ENCODE measurements around the gene ZNF277.

The ZNF277 gene

GRCh38 chr7:112347088-112347487 is 140.6 kb downstream of the ZNF277 start:
- no peak overlapping the region for H3K4me3 ChIP-seq (ENCODE audit: low read depth, low read length)
- TF ChIP-seq MYC (IDR thresholded peaks at IDR 0.05; ENCODE audit: low read depth, low read length) (no peak), CTCF (IDR thresholded peaks at IDR 0.05; ENCODE audit: low read depth, low read length) (no peak), POLR2A (IDR thresholded peaks at IDR 0.05; ENCODE audit: extremely low read depth, insufficient read length) (no peak)
- TF ChIP-seq, protein P1, sequence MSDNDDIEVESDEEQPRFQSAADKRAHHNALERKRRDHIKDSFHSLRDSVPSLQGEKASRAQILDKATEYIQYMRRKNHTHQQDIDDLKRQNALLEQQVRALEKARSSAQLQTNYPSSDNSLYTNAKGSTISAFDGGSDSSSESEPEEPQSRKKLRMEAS (IDR thresholded peaks at IDR 0.05; ENCODE audit: low read depth, low read length) = no peak

GRCh38 chr7:112350585-112350984 is 144.1 kb downstream of the ZNF277 start:
- no peak for DNase-seq (ENCODE audit: low read depth)
- H3K4me3 ChIP-seq (ENCODE audit: low read depth, low read length) = no peak overlapping the region
- TF ChIP-seq MYC (IDR thresholded peaks at IDR 0.05; ENCODE audit: low read depth, low read length) (no peak), CTCF (IDR thresholded peaks at IDR 0.05; ENCODE audit: low read depth, low read length) (no peak), POLR2A (IDR thresholded peaks at IDR 0.05; ENCODE audit: extremely low read depth, insufficient read length) (no peak)
- TF ChIP-seq, protein P1 (IDR thresholded peaks at IDR 0.05; ENCODE audit: low read depth, low read length) = no peak

More at GRCh38 chr7:112347088-112347487, 140.6 kb downstream of the ZNF277 start:
- no peak for DNase-seq (ENCODE audit: low read depth)

GRCh38 chr7:112356596-112356995 is 150.1 kb downstream of the ZNF277 start:
- no peak for DNase-seq (ENCODE audit: low read depth)
- H3K4me3 ChIP-seq (ENCODE audit: low read depth, low read length) = no peak overlapping the region
- TF ChIP-seq MYC (IDR thresholded peaks at IDR 0.05; ENCODE audit: low read depth, low read length) (no peak), CTCF (IDR thresholded peaks at IDR 0.05; ENCODE audit: low read depth, low read length) (no peak), POLR2A (IDR thresholded peaks at IDR 0.05; ENCODE audit: extremely low read depth, insufficient read length) (no peak)
- TF ChIP-seq, protein P1 (IDR thresholded peaks at IDR 0.05; ENCODE audit: low read depth, low read length) = no peak

DNA sequence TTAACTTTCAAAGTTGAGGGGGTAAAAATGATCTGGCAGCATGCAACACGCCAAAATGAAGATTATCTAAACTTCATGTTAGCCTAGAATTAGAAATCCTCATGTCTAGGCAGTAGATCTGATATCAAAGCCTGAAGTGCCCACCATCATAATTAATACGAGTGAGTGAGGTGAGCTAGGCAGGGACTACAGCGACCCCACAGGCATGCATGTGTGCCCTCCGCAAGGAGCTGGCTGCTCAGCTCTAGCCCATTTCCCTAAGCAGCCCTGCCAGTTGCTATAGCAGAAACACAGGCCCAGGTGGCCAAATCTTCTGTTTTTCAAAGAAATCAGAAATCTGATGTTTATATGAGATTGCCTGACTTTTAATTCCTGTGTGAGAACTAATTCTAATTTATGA is 150.6 kb downstream of the ZNF277 start:
- DNase-seq (ENCODE audit: low read depth) = no peak
- no peak overlapping the region for H3K4me3 ChIP-seq (ENCODE audit: low read depth, low read length)
- TF ChIP-seq CTCF (IDR thresholded peaks at IDR 0.05; ENCODE audit: low read depth, low read length) (no peak), POLR2A (IDR thresholded peaks at IDR 0.05; ENCODE audit: extremely low read depth, insufficient read length) (no peak), MYC (IDR thresholded peaks at IDR 0.05; ENCODE audit: low read depth, low read length) (no peak)
- TF ChIP-seq, protein P1 (IDR thresholded peaks at IDR 0.05; ENCODE audit: low read depth, low read length) = no peak

DNA sequence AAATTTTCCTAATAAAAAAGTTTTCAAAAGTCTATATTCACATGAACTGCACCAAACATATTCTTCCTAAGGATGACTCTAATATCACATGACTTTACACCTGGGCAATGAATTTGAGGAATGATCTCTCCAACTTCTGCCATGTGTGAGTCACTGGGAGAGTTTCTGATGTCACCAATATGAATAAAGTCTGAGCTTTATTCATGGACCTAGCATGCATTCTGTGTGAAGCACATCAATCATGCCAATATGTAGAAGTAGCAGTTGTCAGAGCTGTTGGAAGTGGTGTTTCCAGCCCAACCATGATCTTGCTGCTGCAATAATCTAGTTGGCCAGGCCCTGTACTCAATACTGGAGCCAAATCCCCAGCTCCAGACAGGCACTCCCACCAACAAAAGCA is 152.0 kb downstream of the ZNF277 start:
- DNase-seq (ENCODE audit: low read depth) = no peak
- H3K4me3 ChIP-seq (ENCODE audit: low read depth, low read length) = no peak overlapping the region
- no peak for TF ChIP-seq CTCF (IDR thresholded peaks at IDR 0.05; ENCODE audit: low read depth, low read length)
- no peak for TF ChIP-seq MYC (IDR thresholded peaks at IDR 0.05; ENCODE audit: low read depth, low read length)
- TF ChIP-seq POLR2A (IDR thresholded peaks at IDR 0.05; ENCODE audit: extremely low read depth, insufficient read length) = no peak
- TF ChIP-seq, protein P1 (IDR thresholded peaks at IDR 0.05; ENCODE audit: low read depth, low read length) = no peak

DNA sequence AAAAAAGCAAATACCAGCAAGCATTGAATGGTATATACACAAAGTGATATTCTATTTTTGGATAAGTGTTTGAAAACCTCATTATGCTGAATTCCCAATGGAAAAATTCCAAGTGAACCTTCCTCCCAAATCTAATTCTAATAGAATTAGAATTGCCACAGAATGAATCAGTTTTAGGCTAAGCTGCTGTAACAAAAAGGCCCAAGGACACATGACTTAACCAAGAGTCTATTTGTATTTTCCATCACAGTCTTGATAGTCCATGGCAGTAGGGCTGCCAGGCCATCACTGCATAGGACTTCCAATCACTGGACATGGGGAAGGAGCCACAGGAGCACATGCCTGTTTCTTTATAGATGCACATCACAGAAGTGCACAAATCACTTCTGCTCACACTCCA is 152.6 kb downstream of the ZNF277 start:
- TF ChIP-seq, protein P1 (IDR thresholded peaks at IDR 0.05; ENCODE audit: low read depth, low read length) = no peak
- TF ChIP-seq POLR2A (IDR thresholded peaks at IDR 0.05; ENCODE audit: extremely low read depth, insufficient read length) (no peak), CTCF (IDR thresholded peaks at IDR 0.05; ENCODE audit: low read depth, low read length) (no peak), MYC (IDR thresholded peaks at IDR 0.05; ENCODE audit: low read depth, low read length) (no peak)
- DNase-seq (ENCODE audit: low read depth) = no peak
- H3K4me3 ChIP-seq (ENCODE audit: low read depth, low read length) = no peak overlapping the region
